AG09309 (cell line): ENCODE data around the gene FOSL1.
"Not testable (repeated sequence)": the region's sequence is repeated elsewhere in the genome, so short reads cannot be mapped to it uniquely, and the experiment has no call there.

ENCODE experiments used
- DNase-seq: peaks from one replicate; pipeline ENCODE4 v3.0.0-alpha.2; 2010; ENCODE audit warnings: low read depth
- H3K4me3 ChIP-seq: 2 replicates; pipeline ENCODE4 v1.5.1; 2011; ENCODE audit warnings: mild to moderate bottlenecking, low read depth, low read length, moderate library complexity; ENCODE audit not compliant: control insufficient read depth
- TF ChIP-seq, protein P1 (sequence below): IDR thresholded peaks from 2 replicates; pipeline ENCODE4 v1.5.1; 2011; ENCODE audit warnings: mild to moderate bottlenecking, low read depth, low read length, inconsistent platforms; ENCODE audit not compliant: insufficient read depth, control insufficient read depth; ENCODE audit errors: missing control alignments

Gene FOSL1

DNA sequence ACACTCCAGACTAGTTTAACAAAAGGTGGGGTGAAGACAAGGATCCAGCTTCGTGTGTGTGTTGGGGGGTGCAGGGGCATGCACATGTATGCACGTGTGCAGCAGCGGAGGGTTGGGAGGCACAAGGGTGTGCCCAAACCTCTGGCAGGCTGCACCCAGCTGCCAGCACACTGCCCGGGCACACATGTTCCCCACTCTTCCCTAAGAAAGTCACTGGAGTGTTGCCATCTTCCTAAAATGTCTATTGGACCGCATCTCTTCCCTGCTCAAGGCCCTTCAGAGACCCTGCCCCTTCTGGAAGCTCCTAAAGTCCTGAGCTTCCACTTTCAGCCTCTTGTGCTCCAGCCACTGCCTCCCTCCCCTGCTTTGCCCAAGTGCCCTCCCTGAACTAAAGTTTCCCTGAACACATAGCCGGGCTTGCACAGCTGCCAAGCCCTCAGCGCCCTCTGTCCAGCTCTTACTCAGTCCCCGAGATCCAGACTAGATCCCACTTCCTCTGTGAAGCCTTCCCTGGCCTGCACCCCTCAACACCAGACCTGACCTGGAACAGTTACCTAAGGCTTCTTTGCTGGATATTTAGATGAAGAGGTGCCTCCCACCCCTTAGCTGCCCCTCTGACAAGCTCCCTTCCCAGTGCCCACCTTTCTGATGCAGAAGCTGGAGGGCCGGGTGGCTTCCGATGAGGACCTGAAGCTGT is 48.2 kb downstream of the FOSL1 start:
- H3K4me3 ChIP-seq = no peak overlapping the region
- no peak for DNase-seq
- TF ChIP-seq, protein P1, sequence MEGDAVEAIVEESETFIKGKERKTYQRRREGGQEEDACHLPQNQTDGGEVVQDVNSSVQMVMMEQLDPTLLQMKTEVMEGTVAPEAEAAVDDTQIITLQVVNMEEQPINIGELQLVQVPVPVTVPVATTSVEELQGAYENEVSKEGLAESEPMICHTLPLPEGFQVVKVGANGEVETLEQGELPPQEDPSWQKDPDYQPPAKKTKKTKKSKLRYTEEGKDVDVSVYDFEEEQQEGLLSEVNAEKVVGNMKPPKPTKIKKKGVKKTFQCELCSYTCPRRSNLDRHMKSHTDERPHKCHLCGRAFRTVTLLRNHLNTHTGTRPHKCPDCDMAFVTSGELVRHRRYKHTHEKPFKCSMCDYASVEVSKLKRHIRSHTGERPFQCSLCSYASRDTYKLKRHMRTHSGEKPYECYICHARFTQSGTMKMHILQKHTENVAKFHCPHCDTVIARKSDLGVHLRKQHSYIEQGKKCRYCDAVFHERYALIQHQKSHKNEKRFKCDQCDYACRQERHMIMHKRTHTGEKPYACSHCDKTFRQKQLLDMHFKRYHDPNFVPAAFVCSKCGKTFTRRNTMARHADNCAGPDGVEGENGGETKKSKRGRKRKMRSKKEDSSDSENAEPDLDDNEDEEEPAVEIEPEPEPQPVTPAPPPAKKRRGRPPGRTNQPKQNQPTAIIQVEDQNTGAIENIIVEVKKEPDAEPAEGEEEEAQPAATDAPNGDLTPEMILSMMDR = no peak

DNA sequence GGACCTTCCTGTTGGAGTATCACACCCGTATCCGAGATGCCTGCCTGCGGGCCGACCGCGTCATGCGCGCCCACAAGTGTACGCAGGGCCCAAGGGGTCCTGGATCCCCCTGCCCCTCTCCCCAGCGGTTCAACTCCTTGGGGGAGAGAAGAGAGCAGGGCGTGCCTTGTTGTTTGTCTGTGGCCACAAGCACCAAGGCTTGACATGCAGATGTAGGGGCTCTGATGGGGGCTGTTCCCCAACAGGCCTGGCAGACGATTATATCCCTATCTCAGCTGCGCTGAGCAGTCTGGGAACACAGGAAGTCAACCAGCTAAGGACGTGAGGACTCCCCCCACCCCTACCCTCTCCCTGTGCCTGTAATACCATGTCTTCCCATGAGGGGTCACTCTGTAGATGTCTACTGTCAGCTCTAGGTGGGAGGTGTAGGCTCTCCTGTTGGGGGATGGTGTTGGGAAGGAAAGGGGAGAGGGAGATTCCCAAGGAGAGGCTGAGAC is 49.1 kb downstream of the FOSL1 start:
- TF ChIP-seq, protein P1 = peak; percentile 47
- no peak for DNase-seq
- H3K4me3 ChIP-seq = no peak overlapping the region

DNA sequence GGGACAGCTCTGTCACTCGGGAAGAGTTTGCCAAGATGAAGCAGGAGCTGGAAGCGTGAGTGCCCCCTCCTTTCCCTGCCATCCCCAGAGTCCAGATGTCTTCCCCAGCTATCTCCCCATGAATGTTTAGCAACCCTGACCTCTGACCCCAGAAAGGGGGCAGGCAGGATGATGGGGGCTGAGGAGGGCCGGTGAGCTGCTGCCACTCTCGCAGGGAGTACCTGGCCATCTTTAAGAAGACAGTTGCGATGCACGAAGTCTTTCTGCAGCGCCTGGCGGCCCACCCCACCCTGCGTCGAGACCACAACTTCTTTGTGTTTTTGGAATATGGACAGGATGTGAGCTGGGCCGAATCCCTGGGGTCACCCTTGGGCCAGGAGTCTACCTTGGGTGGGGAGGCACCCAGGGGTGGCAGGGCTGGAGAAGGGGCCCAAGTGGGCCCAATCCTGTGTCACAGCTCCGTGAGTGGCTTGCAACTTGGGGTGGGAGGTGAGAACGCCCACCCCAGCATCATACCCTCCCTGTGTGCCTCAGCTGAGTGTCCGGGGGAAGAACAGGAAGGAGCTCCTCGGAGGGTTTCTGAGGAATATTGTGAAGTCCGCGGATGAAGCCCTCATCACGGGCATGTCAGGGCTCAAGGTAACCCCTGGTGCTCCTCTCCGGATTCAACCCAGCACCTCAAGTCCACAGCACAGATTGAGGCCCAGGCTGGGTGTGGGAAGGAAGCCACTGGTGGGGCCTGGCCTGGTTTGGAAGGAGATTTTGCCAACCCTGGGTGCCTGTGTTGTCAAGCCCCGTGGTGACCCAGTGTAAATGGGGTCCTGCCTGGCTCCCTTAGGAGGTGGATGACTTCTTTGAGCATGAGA is 49.7 kb downstream of the FOSL1 start:
- TF ChIP-seq, protein P1 = no peak
- DNase-seq = no peak
- H3K4me3 ChIP-seq = no peak overlapping the region

DNA sequence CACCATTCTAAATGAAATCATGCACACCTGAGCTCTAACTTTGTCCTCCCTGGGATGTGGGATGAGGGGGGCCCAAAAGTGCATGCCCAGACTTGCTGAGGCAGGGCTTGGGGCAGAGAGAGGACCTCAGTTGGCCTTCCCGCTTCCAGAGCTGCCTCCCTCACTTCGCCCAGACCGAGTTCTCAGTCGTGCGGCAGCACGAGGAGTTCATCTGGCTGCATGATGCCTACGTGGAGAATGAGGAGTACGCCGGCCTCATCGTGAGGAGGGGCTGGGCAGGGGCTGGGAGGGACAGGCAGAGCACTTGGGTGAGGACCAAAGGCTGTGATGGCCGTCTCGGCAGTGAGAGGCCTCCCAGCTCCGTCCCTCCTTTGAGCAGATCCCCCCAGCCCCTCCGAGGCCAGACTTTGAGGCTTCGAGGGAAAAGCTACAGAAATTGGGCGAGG is 50.4 kb downstream of the FOSL1 start:
- H3K4me3 ChIP-seq = no peak overlapping the region
- TF ChIP-seq, protein P1 = no peak
- DNase-seq = no peak

DNA sequence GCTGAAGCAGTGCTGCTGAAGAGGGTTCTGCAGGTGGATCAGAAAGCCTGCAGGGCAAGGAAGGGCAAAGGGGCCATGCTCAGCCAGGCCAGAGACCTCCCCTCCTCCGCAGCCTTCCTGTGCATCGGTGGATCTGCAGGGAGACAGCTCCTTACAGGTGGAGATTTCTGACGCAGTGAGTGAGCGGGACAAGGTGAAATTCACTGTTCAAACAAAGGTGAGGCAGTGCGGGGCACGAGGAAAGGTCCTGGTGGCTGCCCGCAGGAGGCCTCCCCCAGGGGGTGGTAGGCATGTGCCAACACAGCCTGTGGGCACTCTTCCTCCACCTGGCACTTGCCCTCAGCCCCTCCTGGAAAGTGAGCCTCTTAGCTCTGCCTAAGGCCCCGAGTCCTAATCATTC is 50.8 kb downstream of the FOSL1 start:
- DNase-seq = no peak
- H3K4me3 ChIP-seq = no peak overlapping the region
- TF ChIP-seq, protein P1 = no peak

DNA sequence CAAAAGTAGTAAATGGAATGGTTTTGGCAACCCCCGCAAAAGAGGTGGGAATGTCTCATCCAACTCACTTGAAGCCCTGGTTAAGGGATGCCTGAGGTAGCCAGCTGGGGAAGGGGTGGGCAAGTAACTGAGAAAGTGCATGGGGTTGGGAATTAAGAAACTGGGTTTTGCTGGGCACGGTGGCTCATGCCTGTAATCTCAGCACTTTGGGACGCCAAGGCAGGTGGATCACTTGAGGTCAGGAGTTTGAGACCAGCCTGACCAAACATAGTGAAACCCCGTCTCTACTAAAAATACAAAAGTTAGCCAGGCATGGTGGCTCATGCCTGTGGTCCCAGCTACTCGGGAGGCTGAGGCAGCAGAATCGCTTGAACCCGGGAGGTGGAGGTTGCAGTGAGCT is 51.5 kb downstream of the FOSL1 start:
- not testable (repeated sequence) for DNase-seq, H3K4me3 ChIP-seq

DNA sequence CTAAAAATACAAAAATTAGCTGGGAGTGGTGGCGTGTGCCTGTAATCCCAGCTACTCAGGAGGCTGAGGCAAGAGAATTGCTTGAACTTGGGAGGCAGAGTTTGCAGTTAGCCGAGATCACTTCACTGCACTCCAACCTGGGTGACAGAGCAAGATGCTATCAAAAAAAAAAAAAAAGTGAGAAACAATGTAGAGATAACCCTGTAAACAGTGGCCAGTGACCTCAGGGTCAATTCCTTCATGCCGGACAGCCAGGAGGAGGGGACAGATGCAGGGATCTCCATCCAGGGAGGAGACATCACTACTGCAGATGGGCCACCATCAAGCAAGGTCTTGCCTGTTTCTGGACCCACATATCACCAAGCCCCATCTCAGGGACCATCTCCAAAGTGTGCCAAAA is 52.4 kb downstream of the FOSL1 start:
- DNase-seq = no peak
- TF ChIP-seq, protein P1 = no peak
- no peak overlapping the region for H3K4me3 ChIP-seq
